HepG2 (cell line): ENCODE results near the gene SCYGR6. TPM values are rescaled to one million over a fixed set of nuclear protein-coding genes. Genes with fewer than 3 reads are reported as not detected.

Experiments
- BCLAF1 ChIP-seq: fragments of 450-650 bp; IDR thresholded peaks from 2 replicates; pipeline ENCODE4 v1.6.1; 2017; ENCODE audit warnings: mild to moderate bottlenecking
- FOXA1 ChIP-seq, 2 experiments: fragments of 450-650 bp in 1 of 2; sonication (generic) in 1 of 2; formaldehyde crosslinking in 1 of 2; IDR thresholded peaks; 2 replicates each; pipeline versions ENCODE4 v1.4.0 to v1.6.1; 2016 to 2020; ENCODE audit warnings: missing genetic modification reagents in 1 of 2
- FOXA3 ChIP-seq: IDR thresholded peaks from 2 replicates; pipeline ENCODE4 v1.6.1; 2016; ENCODE audit warnings: missing genetic modification reagents, missing compliant biosample characterization
- KDM4B ChIP-seq: sonication (generic); formaldehyde crosslinking; IDR thresholded peaks from 2 replicates; pipeline ENCODE4 v1.4.0; 2020; ENCODE audit warnings: missing genetic modification reagents
- MAF1 ChIP-seq: sonication (generic); formaldehyde crosslinking; IDR thresholded peaks from 2 replicates; pipeline ENCODE4 v1.5.0; 2020; ENCODE audit warnings: missing genetic modification reagents, borderline replicate concordance
- MAZ ChIP-seq, 2 experiments: sonication (generic) in 1 of 2; formaldehyde crosslinking in 1 of 2; IDR thresholded peaks; 2 replicates each; pipeline versions ENCODE4 v1.5.0 to v1.6.1; 2012 to 2020; ENCODE audit warnings: low read depth in 2 of 2, mild to moderate bottlenecking in 2 of 2, borderline replicate concordance in 1 of 2, improper control_type of control experiment in 1 of 2, low read length in 1 of 2, missing genetic modification reagents in 1 of 2, moderate library complexity in 1 of 2
- MEIS1 ChIP-seq: sonication (generic); formaldehyde crosslinking; IDR thresholded peaks from 2 replicates; pipeline ENCODE4 v1.9.0; 2021; ENCODE audit warnings: mild to moderate bottlenecking, missing genetic modification reagents, moderate library complexity, borderline replicate concordance
- SMAD3 ChIP-seq: sonication (generic); formaldehyde crosslinking; IDR thresholded peaks from 2 replicates; pipeline ENCODE4 v1.4.0; 2020; ENCODE audit warnings: missing genetic modification reagents
- SNAI1 ChIP-seq: sonication (generic); formaldehyde crosslinking; IDR thresholded peaks from 2 replicates; pipeline ENCODE4 v1.5.0; 2020; ENCODE audit warnings: mild to moderate bottlenecking, missing genetic modification reagents, borderline replicate concordance
- TCF7 ChIP-seq: sonication (generic); IDR thresholded peaks from 2 replicates; pipeline ENCODE4 v1.6.1; 2016; ENCODE audit warnings: antibody characterized with exemption, low read depth
- TFDP1 ChIP-seq: IDR thresholded peaks from 2 replicates; pipeline ENCODE4 v1.6.1; 2016; ENCODE audit warnings: missing compliant biosample characterization, missing genetic modification reagents, borderline replicate concordance
- ZBTB21 ChIP-seq: sonication (generic); formaldehyde crosslinking; IDR thresholded peaks from 2 replicates; pipeline ENCODE4 v1.4.0; 2020; ENCODE audit warnings: missing genetic modification reagents
- ZC3H13 ChIP-seq: sonication (generic); formaldehyde crosslinking; IDR thresholded peaks from 2 replicates; pipeline ENCODE4 v1.8.1; 2023; ENCODE audit warnings: mild to moderate bottlenecking, missing genetic modification reagents, moderate library complexity
- ZNF207 ChIP-seq: fragments of 450-650 bp; IDR thresholded peaks from 2 replicates; pipeline ENCODE4 v1.6.1; 2016; ENCODE audit warnings: antibody characterized with exemption, borderline replicate concordance
- ZNF337 ChIP-seq: sonication (generic); formaldehyde crosslinking; IDR thresholded peaks from 2 replicates; pipeline ENCODE4 v1.5.1; 2020; ENCODE audit warnings: missing genetic modification reagents, low read depth, mild to moderate bottlenecking, borderline replicate concordance
- ZNF577 ChIP-seq: sonication (generic); formaldehyde crosslinking; IDR thresholded peaks from 2 replicates; pipeline ENCODE4 v1.4.0; 2020; ENCODE audit warnings: mild to moderate bottlenecking, low read depth, missing genetic modification reagents, borderline replicate concordance
- ZNF598 ChIP-seq: sonication (generic); formaldehyde crosslinking; IDR thresholded peaks from 2 replicates; pipeline ENCODE4 v1.5.1; 2020; ENCODE audit warnings: mild to moderate bottlenecking, missing genetic modification reagents, borderline replicate concordance
- ZNF691 ChIP-seq: sonication (generic); formaldehyde crosslinking; IDR thresholded peaks from 2 replicates; pipeline ENCODE4 v1.4.0; 2020; ENCODE audit warnings: missing genetic modification reagents, low read depth, mild to moderate bottlenecking, borderline replicate concordance
- ZNF782 ChIP-seq: sonication (generic); formaldehyde crosslinking; IDR thresholded peaks from 2 replicates; pipeline ENCODE4 v1.4.0; 2020; ENCODE audit warnings: missing genetic modification reagents, mild to moderate bottlenecking, borderline replicate concordance
- polyA plus RNA-seq, 8 experiments: library from polyadenylated mRNA; depleted of rRNA in 3 of 8; stranded (reverse) in 7 of 8; unstranded in 1 of 8; fragments of >200 nt; fragmentation: Illumina TruSeq in 4 of 8; extraction: Trizol in 4 of 8; gene quantifications; 2 replicates each; pipeline versions ENCODE4 v1.2.1 to v1.2.3, GENCODE V29; 2011 to 2016; ENCODE audit warnings: low read depth in 4 of 8, missing spikeins in 1 of 8, mixed read lengths in 1 of 8; ENCODE audit not compliant: insufficient read depth in 1 of 8
- total RNA-seq, 5 experiments: library from RNA; depleted of rRNA; stranded (reverse); fragments of >200 nt; fragmentation: Illumina TruSeq; extraction: Trizol; gene quantifications; 2 replicates each; pipeline ENCODE4 v1.2.3, GENCODE V29; 2016; ENCODE audit warnings: low read depth in 1 of 5
- TF ChIP-seq, protein P1 (sequence below): sonication (generic); formaldehyde crosslinking; IDR thresholded peaks from 2 replicates; pipeline ENCODE4 v1.5.1; 2020; ENCODE audit warnings: mild to moderate bottlenecking, missing genetic modification reagents

SCYGR6 gene
- total and polyA plus RNA-seq, 2 of the 13 experiments (the other 11 are each of a cell fraction or from before 2014, with no cell fraction given): not detected

- TF ChIP-seq KDM4B (CRISPR knock-in tag) (no peak), ZC3H13 (CRISPR knock-in tag) (no peak), SMAD3 (no peak), ZNF691 (0 out of 2 replicates have a peak, but pooled peaks have one; percentile 25), ZNF598 (peak; percentile 69; the same call in 1 of the 2 replicates), MEIS1 (CRISPR knock-in tag) (no peak), ZNF577 (CRISPR knock-in tag) (no peak), TFDP1 (CRISPR knock-in tag) (no peak), ZNF207 (no peak), ZBTB21 (CRISPR knock-in tag) (no peak), SNAI1 (0 out of 2 replicates have a peak, but pooled peaks have one; percentile 39), ZNF337 (CRISPR knock-in tag) (no peak), FOXA1 (IDR thresholded peaks at IDR 0.05) (no peak), FOXA1 (CRISPR knock-in tag; IDR thresholded peaks at IDR 0.05) (no peak), ZNF782 (no peak; the same call in 1 of the 2 replicates), TCF7 (no peak), MAF1 (CRISPR knock-in tag) (no peak), BCLAF1 (no peak), MAZ (IDR thresholded peaks at IDR 0.05; ENCODE audit: borderline replicate concordance, low read depth, low read length) (no peak), MAZ (CRISPR knock-in tag; IDR thresholded peaks at IDR 0.05; ENCODE audit: low read depth) (no peak; the same call in 1 of the 2 replicates), FOXA3 (CRISPR knock-in tag) (peak; percentile 43)
- TF ChIP-seq, protein P1, sequence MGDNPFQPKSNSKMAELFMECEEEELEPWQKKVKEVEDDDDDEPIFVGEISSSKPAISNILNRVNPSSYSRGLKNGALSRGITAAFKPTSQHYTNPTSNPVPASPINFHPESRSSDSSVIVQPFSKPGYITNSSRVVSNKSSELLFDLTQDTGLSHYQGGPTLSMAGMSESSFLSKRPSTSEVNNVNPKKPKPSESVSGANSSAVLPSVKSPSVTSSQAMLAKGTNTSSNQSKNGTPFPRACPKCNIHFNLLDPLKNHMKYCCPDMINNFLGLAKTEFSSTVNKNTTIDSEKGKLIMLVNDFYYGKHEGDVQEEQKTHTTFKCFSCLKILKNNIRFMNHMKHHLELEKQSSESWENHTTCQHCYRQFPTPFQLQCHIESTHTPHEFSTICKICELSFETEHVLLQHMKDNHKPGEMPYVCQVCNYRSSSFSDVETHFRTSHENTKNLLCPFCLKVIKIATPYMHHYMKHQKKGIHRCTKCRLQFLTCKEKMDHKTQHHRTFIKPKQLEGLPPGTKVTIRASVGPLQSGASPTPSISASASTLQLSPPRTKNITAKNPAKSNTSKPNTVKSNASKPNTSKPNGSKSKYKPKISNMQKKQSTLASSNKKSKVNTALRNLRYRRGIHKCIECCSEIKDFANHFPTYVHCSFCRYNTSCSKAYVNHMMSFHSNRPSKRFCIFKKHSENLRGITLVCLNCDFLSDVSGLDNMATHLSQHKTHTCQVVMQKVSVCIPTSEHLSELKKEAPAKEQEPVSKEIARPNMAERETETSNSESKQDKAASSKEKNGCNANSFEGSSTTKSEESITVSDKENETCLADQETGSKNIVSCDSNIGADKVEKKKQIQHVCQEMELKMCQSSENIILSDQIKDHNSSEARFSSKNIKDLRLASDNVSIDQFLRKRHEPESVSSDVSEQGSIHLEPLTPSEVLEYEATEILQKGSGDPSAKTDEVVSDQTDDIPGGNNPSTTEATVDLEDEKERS (CRISPR knock-in tag): 0 out of 2 replicates have a peak, but pooled peaks have one; percentile 67
These were observed 17.7 kb downstream of the SCYGR6 start (continued) for GRCh38 chr2:227706859-227707258.
